ENCODE data around the gene EFTUD2.

Gene EFTUD2

GRCh38 chr17:44820631-44821212, 78.5 kb downstream of the EFTUD2 start (continued):
- TF ChIP-seq ATF2 (tag by site-specific recombination; IDR thresholded peaks at IDR 0.05; ENCODE audit: low read depth) (0 out of 2 replicates have a peak, but pooled peaks have one; percentile 20), ZNF280C (tag by site-specific recombination; IDR thresholded peaks at IDR 0.05) (no peak), ZNF184 (tag by site-specific recombination; IDR thresholded peaks at IDR 0.05) (peak; percentile 91), ZSCAN4 (tag by site-specific recombination; IDR thresholded peaks at IDR 0.05) (peak; percentile 50; the same call in 1 of the 2 replicates), ZNF488 (tag by site-specific recombination; IDR thresholded peaks at IDR 0.05) (no peak; the same call in 1 of the 2 replicates), ZNF391 (tag by site-specific recombination; IDR thresholded peaks at IDR 0.05; ENCODE audit: borderline replicate concordance, low read depth) (peak; percentile 92; the same call in 1 of the 2 replicates), ZNF623 (tag by site-specific recombination; IDR thresholded peaks at IDR 0.05) (no peak), ZNF785 (tag by site-specific recombination; IDR thresholded peaks at IDR 0.05) (no peak), ZNF426 (tag by site-specific recombination; IDR thresholded peaks at IDR 0.05) (no peak), ZFP41 (tag by site-specific recombination; IDR thresholded peaks at IDR 0.05; ENCODE audit: borderline replicate concordance) (no peak), ZNF518A (tag by site-specific recombination; conservative IDR thresholded peaks at IDR 0.05; ENCODE audit: low read depth) (peak; percentile 22; the same call in 1 of the 2 replicates), ZNF169 (tag by site-specific recombination; IDR thresholded peaks at IDR 0.05) (no peak), ZNF416 (tag by site-specific recombination; IDR thresholded peaks at IDR 0.05) (no peak), ZNF311 (tag by site-specific recombination; IDR thresholded peaks at IDR 0.05; ENCODE audit: borderline replicate concordance) (no peak), ZNF580 (tag by site-specific recombination; IDR thresholded peaks at IDR 0.05) (peak; percentile 83), IKZF3 (tag by site-specific recombination; IDR thresholded peaks at IDR 0.05) (peak; percentile 85; the same call in 1 of the 2 replicates), EGR2 (tag by site-specific recombination; IDR thresholded peaks at IDR 0.05; ENCODE audit: low read depth) (no peak), ZXDB (tag by site-specific recombination; IDR thresholded peaks at IDR 0.05) (peak; percentile 66), YY1 (tag by site-specific recombination; IDR thresholded peaks at IDR 0.05) (no peak), ZNF239 (tag by site-specific recombination; IDR thresholded peaks at IDR 0.05) (no peak), ZNF707 (tag by site-specific recombination; IDR thresholded peaks at IDR 0.05) (no peak), ZNF776 (tag by site-specific recombination; IDR thresholded peaks at IDR 0.05; ENCODE audit: borderline replicate concordance) (no peak), ZNF571 (tag by site-specific recombination; IDR thresholded peaks at IDR 0.05) (no peak), ZNF658 (tag by site-specific recombination; IDR thresholded peaks at IDR 0.05) (no peak)
- TF ChIP-seq, protein P1, sequence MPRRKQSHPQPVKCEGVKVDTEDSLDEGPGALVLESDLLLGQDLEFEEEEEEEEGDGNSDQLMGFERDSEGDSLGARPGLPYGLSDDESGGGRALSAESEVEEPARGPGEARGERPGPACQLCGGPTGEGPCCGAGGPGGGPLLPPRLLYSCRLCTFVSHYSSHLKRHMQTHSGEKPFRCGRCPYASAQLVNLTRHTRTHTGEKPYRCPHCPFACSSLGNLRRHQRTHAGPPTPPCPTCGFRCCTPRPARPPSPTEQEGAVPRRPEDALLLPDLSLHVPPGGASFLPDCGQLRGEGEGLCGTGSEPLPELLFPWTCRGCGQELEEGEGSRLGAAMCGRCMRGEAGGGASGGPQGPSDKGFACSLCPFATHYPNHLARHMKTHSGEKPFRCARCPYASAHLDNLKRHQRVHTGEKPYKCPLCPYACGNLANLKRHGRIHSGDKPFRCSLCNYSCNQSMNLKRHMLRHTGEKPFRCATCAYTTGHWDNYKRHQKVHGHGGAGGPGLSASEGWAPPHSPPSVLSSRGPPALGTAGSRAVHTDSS (tag by site-specific recombination; IDR thresholded peaks at IDR 0.05): peak; percentile 16; the same call in 1 of the 2 replicates

All from HEK293 (cell line).